ENCODE results near the gene GMDS.

Gene GMDS

DNA sequence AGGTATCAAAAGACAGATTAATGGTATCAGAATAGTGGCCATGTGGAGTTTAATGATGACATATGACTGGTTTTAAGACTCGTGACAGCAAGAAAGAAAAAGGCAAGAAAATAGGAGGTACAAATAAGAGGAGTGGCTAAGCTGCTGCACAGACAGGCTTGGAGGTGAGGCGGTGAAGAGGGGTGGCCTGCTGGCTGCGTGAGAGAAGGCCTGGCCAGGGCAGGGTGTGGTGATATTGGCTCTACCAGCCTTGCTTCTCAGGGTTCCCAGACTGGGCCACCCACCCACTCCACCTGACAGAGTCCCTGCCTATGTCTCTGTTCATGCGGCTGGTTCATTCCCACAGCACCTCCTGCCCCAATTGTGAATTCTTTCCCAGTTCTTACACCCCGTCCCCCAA is 529.0 kb downstream of the GMDS start:
- no peak for DNase-seq (ENCODE audit: low read depth, low spot score)

DNA sequence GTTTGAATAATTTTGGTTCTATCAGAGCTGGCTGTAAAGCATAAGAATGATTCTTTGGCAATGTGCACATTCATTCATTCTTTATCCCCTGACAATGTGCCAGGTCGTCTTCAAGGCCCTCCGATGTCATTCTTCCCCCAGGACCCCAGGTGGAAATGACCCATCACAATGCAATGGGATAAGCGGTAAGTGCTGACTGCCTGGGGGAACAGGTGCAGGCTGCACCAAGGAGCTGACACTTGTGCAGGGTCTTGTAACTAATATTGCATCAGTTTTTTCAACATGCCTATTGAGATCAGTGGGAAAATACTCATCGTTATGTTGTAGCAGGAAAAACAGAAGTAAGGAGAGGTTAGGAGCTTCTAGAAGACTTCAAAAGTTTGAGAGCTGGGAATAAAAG is 530.1 kb downstream of the GMDS start:
- no peak for DNase-seq (ENCODE audit: low read depth, low spot score)

DNA sequence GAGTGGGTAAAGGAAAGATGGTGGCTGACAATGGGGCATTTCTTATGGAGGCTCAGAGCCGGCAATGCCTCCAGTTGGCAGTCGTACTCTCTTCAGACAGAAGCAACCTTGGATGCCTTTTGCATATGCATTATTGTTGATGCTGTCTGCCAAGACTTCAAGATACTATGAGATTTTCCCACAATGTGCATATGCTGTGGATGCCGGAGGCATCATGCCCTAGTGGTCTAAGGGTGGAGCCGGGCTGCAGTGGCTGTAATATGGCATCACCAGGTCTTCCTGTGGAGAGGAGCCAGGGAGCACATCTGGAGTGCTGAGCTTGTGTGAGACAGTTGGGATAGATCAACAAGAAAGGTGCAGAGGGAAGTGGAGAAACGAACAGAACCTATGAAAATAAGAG is 530.8 kb downstream of the GMDS start:
- no peak for DNase-seq (ENCODE audit: low read depth, low spot score)

DNA sequence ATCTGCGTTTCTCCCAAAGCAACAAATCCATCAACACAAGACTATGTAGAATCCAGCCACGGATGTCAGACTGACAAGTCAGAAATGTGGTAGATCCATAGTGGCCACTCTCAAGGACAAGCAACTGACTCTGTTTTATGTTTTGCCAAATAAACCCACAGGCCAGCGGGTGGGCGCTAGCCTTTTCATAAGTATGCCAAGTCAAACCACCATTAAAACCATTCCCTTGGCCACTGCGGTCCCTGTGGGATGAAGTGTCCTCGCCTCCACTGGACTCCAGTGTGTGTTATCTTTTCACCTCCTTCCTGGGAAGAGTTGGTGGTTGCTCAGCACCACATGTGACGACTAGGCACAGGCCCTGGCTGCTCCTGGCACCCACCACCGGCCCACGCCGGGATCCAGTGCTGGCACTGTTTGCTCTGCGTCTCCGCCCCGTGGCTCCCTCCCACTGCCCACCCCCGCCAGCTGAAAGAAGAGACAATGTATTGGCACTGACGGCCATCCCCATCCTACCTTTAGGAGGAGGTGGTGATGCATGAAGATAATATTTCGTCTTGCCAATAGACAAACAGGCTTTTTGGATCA is 532.3 kb downstream of the GMDS start:
- peak; percentile 60 for DNase-seq (ENCODE audit: low read depth, low spot score)

DNA sequence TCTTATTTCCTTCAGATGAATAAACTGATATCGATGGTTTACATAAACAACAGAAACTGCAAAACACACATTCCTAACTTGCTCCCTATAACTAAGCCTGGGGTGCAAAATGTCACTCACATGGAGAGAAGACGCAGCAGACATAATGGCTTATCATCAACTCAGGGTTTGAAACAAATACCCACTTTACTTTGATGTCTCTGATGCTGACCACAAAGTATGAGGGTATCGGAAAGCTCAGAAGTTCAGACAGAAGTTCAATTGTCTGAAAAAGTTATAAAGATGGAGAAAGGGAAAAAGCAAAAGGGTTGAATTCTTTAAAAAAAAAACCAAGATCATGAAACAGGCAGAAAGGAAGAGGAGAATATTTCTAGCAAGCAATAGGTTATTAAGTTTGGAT is 533.0 kb downstream of the GMDS start:
- DNase-seq (ENCODE audit: low read depth, low spot score), result no peak

DNA sequence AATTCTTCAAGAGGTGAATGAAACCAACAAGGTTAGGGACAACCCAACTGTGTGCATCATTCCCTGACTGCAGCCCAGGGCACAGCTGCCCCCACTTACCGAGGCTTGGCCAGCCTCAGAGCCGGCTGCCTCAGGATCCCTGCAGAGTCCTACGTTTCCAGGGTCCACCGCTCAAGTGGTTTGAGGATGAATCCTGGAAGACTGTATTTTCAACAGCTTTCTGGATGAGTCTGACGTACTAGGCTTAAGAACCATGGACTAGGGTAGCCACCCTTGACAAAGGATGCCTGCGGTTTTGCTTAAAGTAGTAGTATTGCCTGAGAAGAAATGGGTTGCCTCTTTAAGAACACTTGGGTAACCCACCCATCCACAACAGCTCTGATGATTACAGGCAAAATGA is 534.3 kb downstream of the GMDS start:
- no peak for DNase-seq (ENCODE audit: low read depth, low spot score)

DNA sequence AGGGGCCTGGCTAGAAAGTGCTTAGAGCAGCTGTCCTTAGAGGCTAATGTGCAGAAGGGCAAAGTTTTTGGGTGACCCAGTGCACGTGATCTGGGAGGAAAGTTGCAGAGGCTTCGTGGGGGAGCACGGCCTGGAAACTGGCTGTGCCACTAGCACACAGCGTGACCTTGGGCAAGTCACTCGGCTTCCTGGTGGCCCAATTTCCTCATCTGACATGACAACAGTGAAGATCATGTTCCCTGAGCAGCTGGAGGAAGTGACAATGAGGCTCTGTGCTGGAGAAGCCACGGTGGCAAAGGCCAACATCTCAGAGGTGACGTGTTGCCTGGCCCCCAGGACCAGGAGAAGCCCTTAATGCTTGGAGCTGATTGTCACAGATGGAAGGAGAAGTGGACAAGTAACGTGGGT is 536.2 kb downstream of the GMDS start:
- DNase-seq (ENCODE audit: low read depth, low spot score), result no peak

DNA sequence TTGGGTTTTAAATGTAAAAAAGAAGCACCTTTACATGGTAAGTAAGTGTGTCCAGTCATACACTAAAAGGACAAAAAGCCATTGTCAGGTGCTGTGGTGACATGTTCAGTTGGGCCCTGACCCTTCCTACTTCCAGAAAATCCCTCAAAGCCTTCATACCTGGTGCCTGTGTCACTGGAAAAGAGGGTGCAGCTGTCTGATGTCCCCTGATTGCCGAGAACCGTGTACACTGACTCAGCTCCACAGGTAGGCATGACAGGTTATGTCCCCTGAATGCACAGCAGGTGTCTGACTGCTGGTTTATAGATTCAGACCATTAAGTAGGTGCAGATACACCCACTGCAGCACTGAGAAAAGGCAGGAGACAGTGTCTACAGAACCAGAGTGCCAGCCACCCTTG is 536.6 kb downstream of the GMDS start:
- no peak for DNase-seq (ENCODE audit: low read depth, low spot score)

DNA sequence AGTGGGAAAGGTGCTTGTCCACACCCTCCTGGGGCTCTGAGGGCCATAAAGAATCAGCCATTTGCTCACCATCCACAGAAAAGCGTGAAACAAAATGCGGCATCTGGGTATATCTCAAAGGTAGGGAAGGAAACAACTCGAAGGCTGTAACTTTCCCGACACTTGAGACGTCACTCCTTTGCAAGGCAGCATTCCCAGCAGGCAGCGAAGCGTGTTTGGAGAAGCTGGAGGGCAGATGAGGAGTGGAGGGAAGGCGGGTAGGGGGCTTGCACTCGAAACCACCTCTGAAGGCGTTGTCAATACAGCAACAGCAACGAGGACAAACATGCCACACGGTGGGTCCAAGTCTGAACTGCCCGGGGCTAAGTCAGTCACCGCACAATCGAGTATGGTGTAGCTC is 537.3 kb downstream of the GMDS start:
- DNase-seq (ENCODE audit: low read depth, low spot score), result peak; percentile 52

DNA sequence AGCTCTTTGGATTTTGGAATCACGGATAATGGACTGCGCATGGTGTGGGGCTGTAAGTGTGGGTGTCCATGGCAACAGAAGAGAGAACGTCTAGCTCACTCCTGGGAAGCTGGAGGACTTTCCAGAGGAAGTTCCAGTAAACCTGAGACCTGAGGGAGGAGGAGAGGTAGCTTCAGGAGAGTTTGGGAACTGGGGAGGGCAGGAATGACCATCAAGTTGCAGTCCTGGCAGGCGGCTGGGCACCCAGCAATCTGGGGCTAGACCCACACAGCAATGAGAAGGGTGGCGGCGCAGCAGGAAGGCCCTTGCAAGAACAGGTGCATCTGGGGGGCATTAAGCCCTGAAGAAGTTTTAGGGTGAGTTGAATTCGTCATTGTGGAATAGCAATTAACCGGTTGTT is 539.8 kb downstream of the GMDS start:
- no peak for DNase-seq (ENCODE audit: low read depth, low spot score)

DNA sequence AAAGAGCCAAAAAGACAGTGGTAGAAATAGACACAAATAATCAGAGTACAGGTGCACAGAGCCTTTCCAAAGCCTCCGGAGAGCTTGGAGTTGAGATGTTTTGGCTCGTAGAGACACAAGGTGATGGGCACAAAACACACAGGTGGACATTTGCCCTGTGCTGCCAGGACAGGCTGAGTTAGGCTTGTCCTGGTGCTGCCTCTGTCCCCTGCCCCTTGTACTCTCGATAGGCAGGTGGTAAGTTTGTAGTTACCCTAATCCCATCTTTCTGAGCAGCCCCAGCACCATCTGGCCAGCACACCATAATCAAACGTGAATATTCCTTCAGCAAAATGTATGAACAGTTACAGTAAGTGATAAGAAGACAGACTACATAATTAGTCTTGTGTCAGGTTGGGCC is 540.2 kb downstream of the GMDS start:
- DNase-seq (ENCODE audit: low read depth, low spot score), result no peak

DNA sequence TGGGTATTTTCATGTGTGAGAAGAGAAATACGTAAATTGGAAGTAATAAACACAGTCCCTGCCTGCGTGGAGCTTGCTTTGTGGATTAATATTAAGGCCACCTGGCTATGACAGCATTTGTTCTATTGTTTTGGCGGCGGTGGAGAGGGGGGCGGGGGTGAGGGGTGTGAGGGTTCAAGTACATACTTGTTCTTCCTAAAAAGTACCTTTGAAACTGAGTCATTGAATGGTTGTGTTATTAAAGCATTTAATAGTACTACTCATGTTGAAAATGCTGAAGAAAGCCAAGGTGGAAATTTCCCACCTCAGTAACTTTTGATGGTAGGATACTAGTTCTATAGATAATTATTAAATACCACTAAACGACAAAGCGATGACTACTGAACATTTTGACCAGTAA is 540.7 kb downstream of the GMDS start:
- no peak for DNase-seq (ENCODE audit: low read depth, low spot score)

DNA sequence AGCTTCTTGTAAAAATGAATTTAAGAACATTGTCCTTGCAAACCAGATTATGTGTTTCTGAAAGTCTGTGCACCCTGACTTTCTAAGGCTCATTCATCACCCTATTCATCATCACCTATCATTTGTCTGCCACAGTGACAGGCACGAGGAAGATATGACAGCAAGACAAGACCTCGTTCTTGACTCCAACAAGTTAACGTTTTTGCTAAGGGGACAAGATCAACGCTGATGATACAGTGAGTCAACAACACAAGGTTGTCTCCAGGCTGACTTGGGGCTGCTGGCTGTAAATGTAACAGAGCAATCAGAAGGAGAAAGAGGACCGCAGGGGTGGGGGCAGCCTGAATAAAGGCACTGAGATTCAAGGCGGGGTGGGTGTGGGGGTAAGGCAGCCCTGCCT is 541.5 kb downstream of the GMDS start:
- no peak for DNase-seq (ENCODE audit: low read depth, low spot score)

DNA sequence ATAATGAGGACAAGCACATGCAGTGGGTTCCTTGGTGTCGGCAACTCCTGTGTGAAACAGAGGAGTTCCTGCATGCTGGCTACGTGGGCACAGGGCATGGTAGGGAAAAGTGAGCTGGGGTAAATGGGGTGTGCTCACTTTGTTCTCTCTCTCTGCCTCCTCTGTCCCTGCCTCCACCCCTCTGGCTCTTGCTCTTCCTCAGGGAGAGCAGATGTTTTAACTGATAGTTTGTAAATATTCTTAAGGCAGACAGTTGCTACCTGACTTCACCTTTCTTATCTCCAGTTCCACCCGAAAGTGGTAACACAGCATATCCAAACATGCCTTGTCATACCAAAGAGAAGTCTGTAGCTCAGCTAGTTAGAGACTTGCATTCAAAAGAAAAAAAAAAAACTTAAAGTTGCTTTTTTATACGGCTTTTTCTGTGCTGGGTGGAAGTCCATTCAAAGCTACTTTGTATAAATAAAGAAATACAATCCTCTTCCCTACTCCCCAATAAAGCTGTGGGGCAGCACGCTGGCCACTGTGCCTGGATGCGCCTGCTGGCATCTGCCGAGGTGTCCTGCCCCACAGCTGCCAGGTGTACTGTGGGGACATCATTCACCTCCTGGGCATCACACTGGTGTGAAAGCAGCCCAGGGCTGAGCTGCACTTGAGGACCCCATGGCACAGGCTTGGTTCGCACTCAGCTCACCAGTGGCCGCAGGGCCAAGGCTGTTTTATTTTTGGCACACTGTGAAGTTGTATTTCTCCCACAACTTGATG is 542.1 kb downstream of the GMDS start:
- no peak for DNase-seq (ENCODE audit: low read depth, low spot score)

DNA sequence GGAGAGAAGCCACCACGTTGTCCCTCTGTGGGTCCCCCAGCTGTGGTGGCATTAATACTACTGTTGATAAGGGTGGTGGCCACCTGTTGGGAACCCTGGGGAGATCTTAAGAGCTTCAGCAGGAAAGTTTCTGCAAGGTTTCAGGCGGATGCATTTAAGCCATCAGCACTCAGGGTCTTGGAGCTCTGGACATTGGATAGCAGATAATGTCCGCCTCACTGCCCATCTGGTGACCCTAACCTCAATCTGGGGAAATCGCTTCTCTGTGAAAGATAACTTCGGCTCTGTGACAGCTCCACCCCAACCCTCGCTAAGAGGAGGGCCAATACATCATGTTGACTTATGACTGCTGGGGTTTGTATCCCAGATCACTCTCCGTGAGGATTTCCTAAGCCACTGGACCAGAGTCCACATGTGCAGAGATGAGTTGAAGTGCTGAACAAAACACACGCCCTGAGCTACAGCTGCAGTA is 542.8 kb downstream of the GMDS start:
- no peak for DNase-seq (ENCODE audit: low read depth, low spot score)

DNA sequence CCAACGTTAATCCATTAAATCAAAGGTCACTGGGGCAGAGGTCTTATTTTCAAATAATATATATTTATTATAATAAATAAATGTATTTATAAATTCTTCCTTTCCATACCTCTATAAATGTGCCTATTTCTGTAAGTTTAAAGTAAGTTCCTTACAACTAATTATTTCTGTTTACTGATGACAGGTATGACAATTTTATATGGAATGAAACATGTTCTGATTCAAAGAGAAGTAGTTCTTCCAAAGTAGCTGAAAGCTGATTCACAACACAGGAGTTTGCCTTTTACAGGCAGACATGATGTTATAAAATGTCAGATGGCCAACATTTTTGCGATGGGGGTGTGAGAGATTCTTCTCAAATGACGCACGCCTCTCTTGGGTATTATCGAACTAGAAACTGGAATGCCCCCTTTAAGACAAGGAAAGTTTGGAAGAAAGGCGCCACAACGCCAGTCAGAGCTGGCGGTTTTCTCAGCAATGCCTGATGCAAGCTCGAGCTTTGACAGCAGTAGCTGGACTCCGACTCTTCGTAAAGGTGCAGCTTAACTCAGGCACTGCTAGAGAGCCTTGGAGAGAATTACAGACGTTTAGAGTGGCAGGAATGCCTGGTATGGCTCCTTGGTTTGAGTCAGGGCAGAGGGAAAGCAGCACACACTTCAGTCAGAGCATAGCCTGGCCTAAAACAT is 543.6 kb downstream of the GMDS start:
- peak; percentile 90 for DNase-seq (ENCODE audit: low read depth, low spot score)

DNA sequence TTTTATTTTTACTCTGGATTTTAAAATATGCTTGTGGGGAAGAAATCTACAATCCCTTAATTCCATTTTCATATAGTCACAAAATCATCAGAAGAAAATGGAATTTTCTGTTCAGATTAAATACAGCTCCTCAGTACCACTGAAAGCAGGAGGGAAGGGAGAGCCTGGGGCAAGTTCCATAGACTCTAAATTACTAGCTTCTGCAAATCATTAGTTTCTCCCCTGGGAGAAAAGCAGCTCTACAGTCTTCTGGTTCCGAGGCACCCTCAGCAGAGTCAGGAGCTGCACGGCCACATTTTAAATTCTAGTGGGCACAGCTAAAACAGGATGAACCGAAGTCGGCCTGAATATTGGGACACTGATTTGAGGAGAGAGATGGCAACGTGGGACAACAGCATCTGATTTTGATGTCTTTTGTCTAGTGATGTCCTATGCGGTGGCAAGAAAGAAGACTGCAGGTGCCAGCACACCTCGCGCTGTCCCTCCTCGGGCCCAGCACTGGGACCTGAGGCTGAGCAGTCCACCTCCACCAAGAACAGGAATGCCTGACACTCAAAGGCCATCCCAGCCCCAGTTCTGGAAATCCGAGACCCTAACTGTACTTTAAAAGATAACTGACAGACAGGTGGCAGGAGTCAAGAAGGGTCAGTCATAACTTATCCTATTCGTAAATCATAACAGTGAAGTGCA is 545.0 kb downstream of the GMDS start:
- no peak for DNase-seq (ENCODE audit: low read depth, low spot score)

DNA sequence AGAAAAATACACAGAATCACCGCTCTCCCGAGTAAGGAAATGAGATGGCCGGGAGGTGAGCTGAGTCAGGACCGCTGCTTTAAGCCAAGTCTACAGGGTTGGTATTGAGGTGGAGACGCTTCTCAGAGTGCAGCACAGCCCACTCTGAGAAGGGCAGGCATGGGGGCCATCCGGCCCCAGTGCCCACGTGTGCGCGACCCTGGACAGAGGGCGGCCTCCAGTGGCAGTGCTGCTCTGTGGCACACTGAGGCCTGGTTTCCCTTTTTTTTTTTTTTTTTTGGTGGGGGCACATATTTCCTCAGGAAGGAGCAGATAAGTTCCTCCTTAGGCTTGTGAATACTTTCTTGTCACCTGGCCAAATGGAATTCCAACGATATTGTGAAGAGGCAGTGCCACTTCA is 546.9 kb downstream of the GMDS start:
- DNase-seq (ENCODE audit: low read depth, low spot score), result no peak

DNA sequence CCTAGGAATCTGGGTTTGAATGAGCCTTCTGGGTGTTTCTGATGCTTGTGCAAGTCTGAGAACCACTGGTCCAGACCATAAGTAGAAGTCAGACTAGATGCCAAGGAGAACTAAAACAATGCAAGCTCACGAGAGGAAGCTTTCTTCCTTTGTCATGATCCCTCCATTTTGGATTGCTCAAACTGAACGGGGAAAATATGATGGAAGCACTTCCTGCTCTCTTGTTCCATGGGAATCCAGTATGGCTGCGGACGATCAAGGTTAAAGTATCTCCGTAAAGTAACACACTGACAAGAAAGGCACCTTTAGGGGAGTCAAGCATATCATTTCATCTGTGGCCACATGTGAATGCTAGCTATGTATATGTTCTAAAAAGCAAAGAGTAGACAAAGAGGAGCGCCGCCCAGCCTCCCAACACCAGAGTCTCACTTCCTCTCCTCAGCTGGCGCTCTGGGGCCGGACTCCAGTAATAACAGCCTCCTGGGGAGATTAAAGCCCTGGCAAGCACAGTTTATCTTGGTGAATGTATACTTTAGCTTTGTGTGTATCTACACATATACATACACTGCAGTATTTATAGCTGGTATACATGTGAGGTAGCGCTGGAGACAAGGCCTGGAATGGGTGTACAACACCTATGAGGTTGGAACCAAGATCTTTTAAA is 547.6 kb downstream of the GMDS start:
- no peak for DNase-seq (ENCODE audit: low read depth, low spot score)

DNA sequence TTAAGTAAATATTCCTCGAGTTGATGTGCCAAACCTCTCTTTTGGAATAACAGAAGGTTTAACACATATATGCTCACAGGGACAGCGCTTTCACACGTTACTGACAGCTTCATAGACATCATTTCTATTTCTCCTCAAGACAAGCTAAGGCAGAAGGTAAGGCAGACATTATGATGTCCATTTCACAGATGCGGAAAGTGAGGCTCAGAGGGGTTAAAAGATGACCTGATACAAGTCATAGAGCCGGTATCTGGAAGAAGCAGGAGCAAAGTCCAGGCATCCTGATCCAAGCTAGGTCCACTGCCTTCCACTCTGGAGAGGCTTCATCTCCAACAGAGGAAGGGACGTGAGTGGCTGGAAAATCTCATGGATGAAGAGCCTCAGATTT is 548.9 kb downstream of the GMDS start:
- DNase-seq (ENCODE audit: low read depth, low spot score), result no peak

DNA sequence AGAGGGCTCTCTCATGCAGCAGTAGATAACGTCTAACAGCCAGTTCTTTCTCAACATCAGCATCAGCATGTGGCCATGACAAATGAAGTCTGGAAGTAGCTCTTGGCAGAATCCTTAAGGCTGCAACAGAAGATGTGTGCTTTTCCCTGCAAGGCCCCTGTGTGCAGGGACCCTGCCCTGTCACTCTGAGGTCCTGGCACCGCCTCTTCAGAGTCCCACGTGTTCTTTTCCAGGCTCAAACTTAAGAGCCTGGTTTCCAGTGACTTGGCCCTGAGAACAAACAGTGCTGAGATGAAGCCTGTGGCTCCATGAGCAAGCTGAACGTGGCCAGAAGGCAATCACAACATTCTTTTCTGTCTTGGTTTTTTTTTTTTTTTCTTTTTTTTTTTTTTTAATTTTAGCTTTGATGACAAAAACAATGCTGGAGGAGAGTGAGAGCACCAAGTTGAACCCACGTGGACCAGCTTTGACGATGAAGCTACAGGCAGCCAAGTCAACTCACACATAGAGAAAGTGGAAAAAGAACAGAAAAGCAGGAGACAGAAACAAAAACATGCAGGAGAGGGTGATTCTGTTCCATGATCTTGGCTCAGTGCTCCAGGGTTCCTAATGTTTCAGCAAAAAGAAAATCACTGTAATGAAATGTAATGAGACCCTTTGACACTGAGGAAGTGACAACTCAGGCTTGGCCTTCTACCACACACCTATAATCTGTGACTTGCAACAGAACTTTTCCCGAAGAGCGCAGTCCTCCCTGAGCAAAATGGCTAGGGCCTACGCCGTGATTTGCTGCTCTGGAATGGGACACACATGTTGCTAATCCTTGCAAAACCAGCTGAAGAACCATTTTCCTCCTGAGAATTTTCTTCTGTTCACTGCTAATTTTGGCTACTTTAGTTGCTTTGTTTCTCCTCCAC is 549.6 kb downstream of the GMDS start:
- DNase-seq (ENCODE audit: low read depth, low spot score), result no peak

Data from astrocyte of the hippocampus (primary cell).